RWPE1 (cell line): Measurements from ENCODE around the gene IQCK.

Experiments
- CTCF ChIA-PET: fragments of 350-600 bp; sonication (Branson Sonifier 250); formaldehyde crosslinking; extraction: SDS; loops from one replicate; lab custom pipeline; 2021; lab: Yijun Ruan, JAX
- POLR2A ChIA-PET: fragments of 400-600 bp; formaldehyde crosslinking; extraction: SDS; loops from one replicate; lab custom pipeline; 2020; ENCODE audit warnings: antibody characterized with exemption; ENCODE audit not compliant: low non-redundant PET; lab: Yijun Ruan, JAX
- DNase-seq: peaks from one replicate; pipeline ENCODE4 v3.0.0; 2012; ENCODE audit warnings: low spot score
- H3K27ac ChIP-seq: fragments of 450-650 bp; 2 replicates; pipeline ENCODE4 v1.5.1; 2017
- TF ChIP-seq, protein P1 (sequence below): fragments of 450-650 bp; conservative IDR thresholded peaks from 2 replicates; pipeline ENCODE4 v1.5.1; 2017; ENCODE audit warnings: low read depth, mild to moderate bottlenecking

IQCK gene

GRCh38 chr16:19810817-19811731 lies 93.0 kb downstream of the IQCK start:
- TF ChIP-seq, protein P1, sequence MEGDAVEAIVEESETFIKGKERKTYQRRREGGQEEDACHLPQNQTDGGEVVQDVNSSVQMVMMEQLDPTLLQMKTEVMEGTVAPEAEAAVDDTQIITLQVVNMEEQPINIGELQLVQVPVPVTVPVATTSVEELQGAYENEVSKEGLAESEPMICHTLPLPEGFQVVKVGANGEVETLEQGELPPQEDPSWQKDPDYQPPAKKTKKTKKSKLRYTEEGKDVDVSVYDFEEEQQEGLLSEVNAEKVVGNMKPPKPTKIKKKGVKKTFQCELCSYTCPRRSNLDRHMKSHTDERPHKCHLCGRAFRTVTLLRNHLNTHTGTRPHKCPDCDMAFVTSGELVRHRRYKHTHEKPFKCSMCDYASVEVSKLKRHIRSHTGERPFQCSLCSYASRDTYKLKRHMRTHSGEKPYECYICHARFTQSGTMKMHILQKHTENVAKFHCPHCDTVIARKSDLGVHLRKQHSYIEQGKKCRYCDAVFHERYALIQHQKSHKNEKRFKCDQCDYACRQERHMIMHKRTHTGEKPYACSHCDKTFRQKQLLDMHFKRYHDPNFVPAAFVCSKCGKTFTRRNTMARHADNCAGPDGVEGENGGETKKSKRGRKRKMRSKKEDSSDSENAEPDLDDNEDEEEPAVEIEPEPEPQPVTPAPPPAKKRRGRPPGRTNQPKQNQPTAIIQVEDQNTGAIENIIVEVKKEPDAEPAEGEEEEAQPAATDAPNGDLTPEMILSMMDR = no peak
- ChIA-PET POLR2A (no interaction called here), CTCF (no interaction called here)
- peak; percentile 40 for DNase-seq
- no peak overlapping the region for H3K27ac ChIP-seq

DNA sequence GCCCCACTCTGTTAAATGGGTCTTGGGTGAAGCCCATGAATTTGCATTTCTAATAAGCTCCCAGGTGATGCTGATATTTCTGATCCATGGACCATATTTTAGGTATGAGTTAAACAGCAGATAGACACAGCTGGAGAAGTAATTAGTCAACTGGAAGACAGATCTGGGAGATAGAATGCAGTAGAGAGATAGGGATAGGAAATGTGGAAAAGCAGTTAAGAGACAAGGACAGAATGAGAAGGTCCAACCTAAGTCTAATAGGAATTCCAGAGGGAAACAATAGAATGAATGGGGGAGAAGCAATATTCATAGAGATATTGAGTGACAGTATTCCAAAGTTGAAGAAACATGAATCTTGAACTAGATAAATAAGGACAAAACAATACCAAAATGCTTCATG lies 94.9 kb downstream of the IQCK start:
- DNase-seq = no peak
- TF ChIP-seq, protein P1 = no peak
- ChIA-PET CTCF (interaction anchor here (0.5 to 0.6 kb wide), 2 partner anchors 38 to 114 kb away, joined by 3 to 4 read pairs; no protein-coding TSS in a partner anchor), POLR2A (no interaction called here)
- H3K27ac ChIP-seq = no peak overlapping the region

DNA sequence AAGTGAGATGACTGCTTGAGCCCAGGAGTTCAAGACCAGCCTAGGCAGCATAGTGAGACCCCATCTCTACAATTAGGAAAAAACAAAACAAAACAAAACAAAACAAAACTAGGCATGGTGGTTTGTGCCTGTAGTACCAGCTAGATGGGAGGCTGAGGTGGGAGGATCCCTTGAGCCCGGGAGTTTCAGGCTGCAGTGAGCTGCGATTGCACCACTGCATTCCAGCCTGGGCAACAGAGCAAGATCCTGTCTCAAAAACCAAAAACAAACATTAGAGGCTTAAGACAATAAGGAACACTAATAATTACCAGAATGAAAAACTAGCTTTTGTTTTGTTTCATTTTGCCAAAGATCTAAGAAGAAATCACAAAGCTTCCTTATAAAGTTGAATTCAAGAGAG lies 97.3 kb downstream of the IQCK start:
- POLR2A ChIA-PET = no interaction called here
- DNase-seq = no peak
- H3K27ac ChIP-seq = no peak overlapping the region
- CTCF ChIA-PET = no interaction called here
- TF ChIP-seq, protein P1 = no peak

DNA sequence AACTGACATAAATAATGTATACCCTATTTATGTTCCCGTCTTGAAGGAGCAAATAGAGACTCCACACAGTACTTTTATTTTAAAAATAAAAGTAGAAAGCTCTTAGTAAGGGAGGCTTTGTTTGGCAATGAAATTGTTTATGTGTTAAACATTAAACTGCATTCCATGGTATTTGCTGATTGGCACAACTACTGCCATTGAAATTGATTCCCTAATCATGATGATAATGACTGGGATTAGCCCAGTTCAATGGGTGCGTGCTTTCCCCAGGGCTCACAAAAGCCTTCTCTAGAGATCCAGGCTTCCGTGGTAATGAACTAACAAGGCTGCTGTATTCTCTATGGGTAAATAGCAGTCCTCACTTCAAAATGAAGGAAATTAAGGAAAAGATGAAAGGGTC lies 99.1 kb downstream of the IQCK start:
- CTCF ChIA-PET = no interaction called here
- POLR2A ChIA-PET = no interaction called here
- TF ChIP-seq, protein P1 = no peak
- no peak for DNase-seq
- H3K27ac ChIP-seq = no peak overlapping the region

GRCh38 chr16:19817875-19818274 lies 99.8 kb downstream of the IQCK start:
- DNase-seq = no peak
- TF ChIP-seq, protein P1 = no peak
- POLR2A ChIA-PET = no interaction called here
- CTCF ChIA-PET = no interaction called here
- no peak overlapping the region for H3K27ac ChIP-seq

DNA sequence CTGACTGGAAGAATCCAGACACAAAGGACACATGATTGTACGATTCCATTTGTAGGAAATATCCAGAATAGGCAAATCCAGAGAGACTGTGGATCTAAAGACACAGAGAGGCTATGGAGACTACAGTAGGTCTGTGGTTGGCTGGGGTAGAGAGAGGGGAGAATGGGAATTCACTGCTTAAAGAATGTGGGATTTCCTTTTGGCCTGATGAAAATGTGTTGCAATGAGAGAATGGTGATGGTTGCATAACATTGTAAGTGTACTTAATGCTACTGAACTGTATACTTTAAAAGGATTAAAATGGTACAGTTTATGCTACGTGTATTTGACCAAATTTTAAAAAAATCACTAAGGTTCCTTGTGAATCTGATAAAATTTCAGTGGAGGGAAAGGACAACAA lies 104.5 kb downstream of the IQCK start:
- DNase-seq = no peak
- CTCF ChIA-PET = no interaction called here
- TF ChIP-seq, protein P1 = no peak
- POLR2A ChIA-PET = no interaction called here
- no peak overlapping the region for H3K27ac ChIP-seq
